ENCODE data around the gene BUB1B.
A peak's percentile ranks its signal among the peaks of the same experiment; 100 is the strongest.

Gene BUB1B

DNA sequence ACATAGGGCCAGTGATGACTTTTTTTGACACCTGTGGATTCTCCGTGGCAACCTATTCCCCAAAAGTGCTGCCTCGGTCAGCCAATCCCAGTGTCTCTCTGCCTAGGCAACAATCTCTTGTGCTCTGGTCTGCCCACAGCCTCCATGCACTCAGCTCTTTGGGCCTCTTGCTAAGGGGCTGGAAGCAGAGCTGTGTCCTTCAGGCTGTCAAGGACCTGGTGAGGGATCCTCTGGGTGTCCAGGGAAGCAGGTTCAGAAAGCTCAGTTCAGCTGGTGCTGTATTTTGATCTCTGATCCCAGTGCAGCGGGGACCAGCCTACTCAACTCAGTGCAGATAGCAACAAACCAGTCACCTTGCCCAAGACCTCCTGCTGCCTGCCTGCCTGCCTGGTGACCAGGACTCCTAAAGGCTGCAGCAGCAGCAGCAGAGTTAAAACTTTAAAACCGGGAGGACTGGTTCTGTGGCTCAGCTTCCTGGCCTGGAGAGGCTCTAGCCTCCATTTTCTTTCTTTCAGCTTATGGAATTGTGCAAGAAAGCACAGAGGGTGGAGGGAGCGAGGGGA lies 84.2 kb downstream of the BUB1B start:
- no peak overlapping the region for H3K9ac ChIP-seq (ENCODE audit: low read depth, low read length)
- no peaks in the 10 kb centered on the region for H3K9me3 ChIP-seq (ENCODE audit: insufficient read depth, low read depth, low read length)
- H3K4me3 ChIP-seq (ENCODE audit: low read length), result no peak overlapping the region
- 0 out of 2 replicates have a peak, but pooled peaks cover 4% of the 10 kb centered on the region for H3K4me1 ChIP-seq (ENCODE audit: insufficient read depth, low read length)
- no peak overlapping the region for H3K27ac ChIP-seq (ENCODE audit: low read length)
- H3K36me3 ChIP-seq (ENCODE audit: insufficient read depth, low read depth, low read length), result no peaks in the 10 kb centered on the region
- H3K27me3 ChIP-seq (ENCODE audit: insufficient read depth, low read length), result peaks cover 2% of the 10 kb centered on the region; the same call in 1 of the 2 replicates

DNA sequence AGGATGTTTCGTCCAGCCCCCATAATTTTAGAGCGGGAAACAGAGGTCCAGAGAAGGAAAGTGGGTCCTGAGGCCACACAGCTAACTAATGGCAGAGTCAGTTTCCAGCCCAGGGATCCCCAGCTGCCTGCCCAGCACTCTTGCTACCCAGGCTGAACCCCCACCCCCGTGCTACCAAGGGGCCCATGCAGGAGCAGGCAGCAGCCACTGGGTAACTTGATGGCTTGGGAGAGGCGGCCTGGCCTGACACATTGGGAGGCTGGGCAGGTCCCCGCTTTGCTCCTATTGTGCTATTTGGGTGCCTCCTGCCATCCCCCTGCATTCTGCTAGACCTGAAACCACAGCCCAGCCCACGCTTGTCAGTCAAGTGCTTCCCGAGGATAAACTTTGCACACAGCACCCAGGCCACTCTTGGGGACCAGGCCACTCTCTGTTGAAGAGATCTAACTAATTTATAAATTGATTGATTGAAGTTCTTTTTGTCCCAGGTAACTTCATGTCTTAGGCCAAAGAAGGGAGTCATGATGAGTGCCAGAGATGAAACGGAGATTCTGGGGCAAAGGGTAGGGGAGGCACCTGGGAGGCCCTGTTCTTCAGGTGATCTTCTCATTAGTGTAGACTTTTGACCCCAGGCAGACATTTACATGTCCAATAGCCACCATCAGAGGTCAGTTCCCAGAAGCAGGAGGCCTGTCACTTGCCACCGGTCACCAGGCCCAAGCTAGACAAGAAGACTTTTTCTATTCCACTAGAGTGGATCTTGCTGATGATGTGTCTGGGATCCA lies 85.0 kb downstream of the BUB1B start:
- Histone ChIP-seq H3K36me3 (ENCODE audit: insufficient read depth, low read depth, low read length) (no peaks in the 10 kb centered on the region), H3K4me3 (ENCODE audit: low read length) (no peak overlapping the region), H3K4me1 (ENCODE audit: insufficient read depth, low read length) (0 out of 2 replicates have a peak, but pooled peaks cover 4% of the 10 kb centered on the region), H3K27ac (ENCODE audit: low read length) (no peak overlapping the region), H3K9ac (ENCODE audit: low read depth, low read length) (no peak overlapping the region), H3K9me3 (ENCODE audit: insufficient read depth, low read depth, low read length) (no peaks in the 10 kb centered on the region), H3K27me3 (ENCODE audit: insufficient read depth, low read length) (peaks cover 10% of the 10 kb centered on the region)

DNA sequence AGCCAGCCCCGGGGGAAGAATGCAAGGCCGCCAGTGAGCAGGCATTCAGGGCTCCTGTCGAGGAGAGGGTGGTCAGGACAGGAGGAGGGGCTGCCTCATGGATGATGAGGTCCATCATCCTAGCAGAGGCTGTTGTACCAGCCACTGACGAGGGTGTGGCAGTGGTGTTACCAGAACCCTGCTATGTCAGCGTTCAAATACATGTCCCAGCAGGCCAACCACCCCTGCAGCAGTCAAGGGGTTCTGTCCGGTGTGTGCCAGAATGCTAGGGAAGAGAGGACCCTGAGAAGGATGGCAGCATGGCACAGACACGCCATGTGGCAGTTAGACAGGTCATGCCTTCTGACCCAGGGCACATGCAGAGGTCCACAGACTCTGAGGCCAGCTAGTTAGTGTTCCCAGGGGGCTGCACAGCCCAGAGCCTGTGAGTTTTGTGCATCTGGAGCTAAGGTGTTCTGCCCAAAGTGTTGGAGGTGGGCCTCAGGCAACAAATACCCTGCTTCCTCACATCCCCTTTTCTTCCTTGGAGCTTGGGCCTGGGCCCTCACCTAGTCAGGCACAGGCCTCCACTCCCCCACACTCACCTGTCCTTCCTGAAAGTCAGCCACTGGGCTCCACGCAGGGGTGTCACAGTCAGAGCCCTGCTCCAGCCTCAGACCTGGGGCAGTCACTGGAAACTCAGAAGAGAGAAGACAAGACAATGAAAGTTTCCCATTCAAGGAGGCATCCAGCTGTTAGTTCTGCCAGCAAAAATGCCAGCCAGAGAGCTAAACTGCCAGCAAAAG lies 85.8 kb downstream of the BUB1B start:
- Histone ChIP-seq H3K27ac (ENCODE audit: low read length) (no peak overlapping the region), H3K27me3 (ENCODE audit: insufficient read depth, low read length) (peaks cover 19% of the 10 kb centered on the region), H3K4me3 (ENCODE audit: low read length) (no peak overlapping the region), H3K4me1 (ENCODE audit: insufficient read depth, low read length) (0 out of 2 replicates have a peak, but pooled peaks cover 4% of the 10 kb centered on the region), H3K9me3 (ENCODE audit: insufficient read depth, low read depth, low read length) (no peaks in the 10 kb centered on the region), H3K36me3 (ENCODE audit: insufficient read depth, low read depth, low read length) (no peaks in the 10 kb centered on the region), H3K9ac (ENCODE audit: low read depth, low read length) (no peak overlapping the region)

- Histone ChIP-seq H3K36me3 (ENCODE audit: insufficient read depth, low read depth, low read length) (no peaks in the 10 kb centered on the region), H3K4me3 (ENCODE audit: low read length) (no peak overlapping the region), H3K9ac (ENCODE audit: low read depth, low read length) (no peak overlapping the region)
Observed at GRCh38 chr15:40247406-40247971, 86.6 kb downstream of the BUB1B start.

DNA sequence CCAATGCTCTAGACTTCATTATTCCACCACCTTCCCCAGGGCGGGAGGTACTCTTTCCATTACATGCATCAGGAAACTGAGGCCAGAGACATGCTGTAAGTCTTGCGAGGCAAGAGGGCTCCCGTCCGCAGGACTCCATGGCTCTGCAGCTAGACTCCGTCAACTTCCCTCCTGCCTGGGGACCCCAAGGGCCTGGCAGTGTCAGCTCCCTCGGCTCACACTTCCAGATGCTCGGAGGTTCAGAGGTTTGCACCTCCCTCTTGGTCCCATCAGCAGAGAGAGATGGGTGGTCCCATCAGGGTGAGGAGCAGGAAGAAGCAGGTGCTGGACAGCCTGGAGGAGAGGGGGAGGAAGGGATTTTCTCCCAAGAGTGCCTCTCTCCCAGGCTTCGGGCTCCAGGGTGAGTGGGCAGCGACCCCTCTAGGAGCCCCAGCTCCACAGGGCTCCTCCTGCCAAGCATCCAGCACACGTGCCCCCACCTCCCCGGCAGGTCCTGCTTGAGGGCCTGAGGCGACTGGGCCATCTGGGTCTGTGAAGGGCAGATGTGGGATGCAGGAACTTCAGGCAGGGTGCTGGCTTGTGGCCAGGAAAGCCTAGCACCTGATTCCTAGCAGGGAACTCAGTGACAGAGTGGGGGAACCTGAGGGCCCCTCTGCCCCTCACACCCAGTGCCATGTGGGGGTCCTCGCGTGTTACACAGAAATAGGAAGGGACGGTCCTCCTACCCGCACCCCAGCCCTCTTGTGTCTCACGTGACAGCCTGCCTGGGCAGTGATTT lies 87.3 kb downstream of the BUB1B start:
- no peak overlapping the region for H3K4me3 ChIP-seq (ENCODE audit: low read length)
- no peaks in the 10 kb centered on the region for H3K36me3 ChIP-seq (ENCODE audit: insufficient read depth, low read depth, low read length)
- H3K9ac ChIP-seq (ENCODE audit: low read depth, low read length), result no peak overlapping the region
- H3K27ac ChIP-seq (ENCODE audit: low read length), result no peak overlapping the region
- no peaks in the 10 kb centered on the region for H3K9me3 ChIP-seq (ENCODE audit: insufficient read depth, low read depth, low read length)
- peaks cover 34% of the 10 kb centered on the region for H3K27me3 ChIP-seq (ENCODE audit: insufficient read depth, low read length)
- H3K4me1 ChIP-seq (ENCODE audit: insufficient read depth, low read length), result 0 out of 2 replicates have a peak, but pooled peaks cover 4% of the 10 kb centered on the region

More at GRCh38 chr15:40247406-40247971, 86.6 kb downstream of the BUB1B start:
- 0 out of 2 replicates have a peak, but pooled peaks cover 4% of the 10 kb centered on the region for H3K4me1 ChIP-seq (ENCODE audit: insufficient read depth, low read length)
- peaks cover 27% of the 10 kb centered on the region for H3K27me3 ChIP-seq (ENCODE audit: insufficient read depth, low read length)
- H3K27ac ChIP-seq (ENCODE audit: low read length), result no peak overlapping the region
- no peaks in the 10 kb centered on the region for H3K9me3 ChIP-seq (ENCODE audit: insufficient read depth, low read depth, low read length)

DNA sequence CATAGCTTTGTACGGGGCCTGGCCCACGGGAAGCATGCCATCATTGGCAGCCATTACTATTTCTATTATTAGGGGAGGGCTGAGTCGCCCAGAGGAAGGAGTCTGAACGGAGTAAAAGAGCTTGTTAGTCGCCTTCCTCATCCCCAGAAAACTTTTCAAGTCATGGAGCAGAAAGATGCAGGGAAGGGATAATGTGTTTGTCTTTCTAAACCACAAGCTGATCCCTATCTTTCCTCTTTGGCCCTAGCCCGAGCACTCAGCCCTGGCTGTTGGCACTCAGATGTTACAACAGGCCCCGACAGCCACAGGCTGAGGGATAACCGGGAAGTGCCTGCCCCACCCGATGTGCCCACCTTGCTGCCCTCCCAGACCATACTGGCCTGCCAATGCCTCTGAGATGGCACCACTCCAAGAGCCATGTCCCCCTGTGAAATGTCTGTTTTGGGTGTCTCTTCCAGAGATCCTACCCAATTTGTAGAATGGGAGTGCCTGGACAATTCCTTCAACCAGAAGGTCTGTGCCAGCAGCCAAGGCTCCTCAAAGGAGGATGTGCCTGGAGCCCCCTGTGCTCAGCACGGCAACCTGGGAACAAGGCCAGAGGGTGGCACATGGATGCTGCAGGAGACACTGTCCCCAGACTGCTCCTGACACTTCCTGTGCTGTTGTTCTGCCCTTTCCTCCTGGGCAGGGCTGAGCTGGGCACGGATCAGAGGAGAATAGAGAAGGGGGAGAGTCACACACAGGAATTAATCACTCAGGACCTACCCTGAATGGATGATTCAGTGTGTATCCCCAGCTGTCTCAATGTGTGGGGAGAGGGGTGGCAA lies 88.8 kb downstream of the BUB1B start:
- no peak overlapping the region for H3K27ac ChIP-seq (ENCODE audit: low read length)
- H3K4me3 ChIP-seq (ENCODE audit: low read length), result no peak overlapping the region
- H3K9me3 ChIP-seq (ENCODE audit: insufficient read depth, low read depth, low read length), result no peaks in the 10 kb centered on the region
- H3K9ac ChIP-seq (ENCODE audit: low read depth, low read length), result no peak overlapping the region
- no peaks in the 10 kb centered on the region for H3K36me3 ChIP-seq (ENCODE audit: insufficient read depth, low read depth, low read length)
- 0 out of 2 replicates have a peak, but pooled peaks cover 4% of the 10 kb centered on the region for H3K4me1 ChIP-seq (ENCODE audit: insufficient read depth, low read length)
- H3K27me3 ChIP-seq (ENCODE audit: insufficient read depth, low read length), result peaks cover 49% of the 10 kb centered on the region

DNA sequence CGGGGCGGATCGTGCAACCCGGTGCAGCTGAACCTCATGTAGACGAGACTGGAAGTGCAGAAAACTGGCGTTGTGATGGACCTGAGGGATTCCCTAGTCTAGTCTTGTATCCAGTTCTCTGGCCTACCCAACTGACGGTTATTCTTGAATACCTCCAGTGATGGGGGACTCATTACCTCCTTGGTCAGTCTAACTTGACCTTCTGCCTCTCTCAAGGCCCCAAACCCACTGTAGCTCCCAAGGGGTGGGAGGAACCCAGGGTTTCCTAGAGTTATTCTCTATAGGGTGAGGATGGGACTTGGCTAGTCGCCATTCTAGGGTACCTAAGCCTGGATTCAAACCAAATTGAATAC lies 89.4 kb downstream of the BUB1B start:
- H3K36me3 ChIP-seq (ENCODE audit: insufficient read depth, low read depth, low read length), result no peaks in the 10 kb centered on the region
- no peaks in the 10 kb centered on the region for H3K9me3 ChIP-seq (ENCODE audit: insufficient read depth, low read depth, low read length)
- H3K9ac ChIP-seq (ENCODE audit: low read depth, low read length), result no peak overlapping the region
- H3K4me1 ChIP-seq (ENCODE audit: insufficient read depth, low read length), result no peaks in the 10 kb centered on the region
- H3K27me3 ChIP-seq (ENCODE audit: insufficient read depth, low read length), result peaks cover 55% of the 10 kb centered on the region
- H3K4me3 ChIP-seq (ENCODE audit: low read length), result no peak overlapping the region
- H3K27ac ChIP-seq (ENCODE audit: low read length), result no peak overlapping the region

DNA sequence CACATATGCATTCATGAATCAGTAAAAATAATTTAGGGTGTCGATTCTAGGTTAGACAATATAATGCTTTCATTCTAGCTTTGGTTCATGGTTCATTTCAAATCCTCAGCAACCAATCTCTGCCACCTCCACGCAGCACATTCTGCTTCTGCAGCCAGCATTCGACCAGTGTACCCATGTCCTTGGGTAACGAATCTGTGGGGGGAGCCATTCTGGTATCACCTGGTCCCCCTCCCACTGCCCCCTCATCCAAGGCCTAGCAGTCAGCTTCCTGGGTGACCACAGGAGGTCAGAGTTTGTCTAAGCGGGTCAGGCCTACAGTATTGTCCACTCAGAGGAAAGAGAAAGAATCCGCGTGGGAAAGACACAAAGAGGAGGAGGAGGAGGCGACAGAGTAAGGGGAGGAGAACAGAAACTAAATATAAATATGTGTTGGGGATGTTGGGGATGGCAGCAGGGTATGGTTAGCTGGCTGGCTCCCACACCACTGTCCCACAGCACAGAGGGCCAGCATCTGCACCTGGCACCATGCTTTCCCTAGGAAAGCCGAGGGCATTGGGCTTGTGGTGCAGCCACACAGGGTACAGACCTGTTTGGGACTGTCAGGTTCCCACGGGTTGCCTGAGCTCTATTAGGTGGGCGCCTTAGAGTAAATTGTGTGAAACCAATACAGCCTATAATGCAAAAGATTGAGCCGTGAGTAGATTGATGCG lies 90.1 kb downstream of the BUB1B start:
- Histone ChIP-seq H3K4me3 (ENCODE audit: low read length) (no peak overlapping the region), H3K9ac (ENCODE audit: low read depth, low read length) (no peak overlapping the region), H3K36me3 (ENCODE audit: insufficient read depth, low read depth, low read length) (no peaks in the 10 kb centered on the region), H3K9me3 (ENCODE audit: insufficient read depth, low read depth, low read length) (no peaks in the 10 kb centered on the region), H3K27me3 (ENCODE audit: insufficient read depth, low read length) (peaks cover 56% of the 10 kb centered on the region), H3K4me1 (ENCODE audit: insufficient read depth, low read length) (no peaks in the 10 kb centered on the region), H3K27ac (ENCODE audit: low read length) (no peak overlapping the region)

DNA sequence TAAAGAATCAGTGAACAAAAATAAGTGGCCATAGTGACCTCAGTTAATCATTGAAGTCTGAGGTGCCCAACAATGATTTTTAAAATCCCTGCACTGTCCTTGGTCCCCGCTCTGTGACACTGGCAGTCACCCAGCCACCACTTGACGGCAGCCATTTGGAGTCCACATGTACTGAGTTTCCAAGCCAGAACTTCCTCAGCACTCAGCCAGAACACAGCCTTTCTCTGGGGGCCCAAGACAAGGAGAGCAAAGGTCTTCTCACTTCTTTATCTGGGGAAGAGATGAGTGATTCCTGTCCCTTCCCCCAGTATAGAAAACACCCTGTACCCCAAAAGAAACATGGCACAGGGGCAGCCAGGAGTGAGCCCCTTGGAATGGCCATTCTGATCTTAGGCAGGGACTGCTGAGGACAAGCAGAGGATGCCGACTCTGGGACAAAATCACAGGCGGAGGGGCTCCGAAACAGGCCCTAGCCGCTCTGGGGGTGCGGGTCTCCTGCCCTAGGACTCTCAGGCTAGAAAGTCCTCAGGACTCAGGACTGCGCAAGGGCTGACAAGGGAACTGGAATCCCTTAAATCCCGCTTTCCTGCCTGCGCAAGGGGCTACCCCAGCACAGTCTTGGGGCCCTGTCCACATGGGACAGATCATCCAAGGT lies 90.7 kb downstream of the BUB1B start:
- Histone ChIP-seq H3K4me3 (ENCODE audit: low read length) (peak overlapping the region; percentile 71; the same call in 1 of the 2 replicates), H3K36me3 (ENCODE audit: insufficient read depth, low read depth, low read length) (no peaks in the 10 kb centered on the region), H3K9me3 (ENCODE audit: insufficient read depth, low read depth, low read length) (no peaks in the 10 kb centered on the region), H3K9ac (ENCODE audit: low read depth, low read length) (no peak overlapping the region; the same call in 1 of the 2 replicates), H3K27ac (ENCODE audit: low read length) (no peak overlapping the region), H3K27me3 (ENCODE audit: insufficient read depth, low read length) (peaks cover 56% of the 10 kb centered on the region), H3K4me1 (ENCODE audit: insufficient read depth, low read length) (no peaks in the 10 kb centered on the region)

- H3K4me1 ChIP-seq (ENCODE audit: insufficient read depth, low read length), result no peaks in the 10 kb centered on the region
- H3K4me3 ChIP-seq (ENCODE audit: low read length), result peak overlapping the region; percentile 71; the same call in 1 of the 2 replicates
- peak overlapping the region; percentile 41; the same call in 1 of the 2 replicates for H3K9ac ChIP-seq (ENCODE audit: low read depth, low read length)
- H3K36me3 ChIP-seq (ENCODE audit: insufficient read depth, low read depth, low read length), result no peaks in the 10 kb centered on the region
- H3K27me3 ChIP-seq (ENCODE audit: insufficient read depth, low read length), result peaks cover 56% of the 10 kb centered on the region
- H3K27ac ChIP-seq (ENCODE audit: low read length), result no peak overlapping the region
- H3K9me3 ChIP-seq (ENCODE audit: insufficient read depth, low read depth, low read length), result no peaks in the 10 kb centered on the region
Observed at GRCh38 chr15:40252141-40252437, 91.2 kb downstream of the BUB1B start.
